Effector memory CD8-positive, alpha-beta T cell (primary cell): ENCODE measurements around the gene CTDSPL.

ENCODE experiments used
- ATAC-seq: fragments of 150-1000 bp; cut with Tn5 transposase; replicated peaks from 2 replicates; pipeline ENCODE4 v1.10.0; 2021; ENCODE audit warnings: mild to moderate bottlenecking, moderate library complexity
- DNase-seq, 3 experiments: peaks; one replicate each; pipeline ENCODE4 v3.0.0; 2021
- H3K27ac Mint-ChIP-seq, 2 donors: one replicate each; pipeline ENCODE4 v1.8.0; 2022; ENCODE audit warnings: mild to moderate bottlenecking in 2 of 2, mixed read lengths in 2 of 2, moderate library complexity in 2 of 2
- H3K27me3 Mint-ChIP-seq, 2 donors: one replicate each; pipeline ENCODE4 v1.8.0; 2022; ENCODE audit warnings: mixed read lengths in 2 of 2
- H3K36me3 Mint-ChIP-seq: one replicate; pipeline ENCODE4 v1.8.0; 2022; ENCODE audit warnings: mild to moderate bottlenecking, moderate library complexity, mixed read lengths; ENCODE audit not compliant: insufficient read depth
- H3K4me1 Mint-ChIP-seq, 2 donors: one replicate each; pipeline ENCODE4 v1.8.0; 2022; ENCODE audit warnings: low read depth in 2 of 2, mixed read lengths in 2 of 2
- H3K4me3 Mint-ChIP-seq, 2 donors: one replicate each; pipeline ENCODE4 v1.8.0; 2022; ENCODE audit warnings: mild to moderate bottlenecking in 2 of 2, mixed read lengths in 2 of 2, moderate library complexity in 2 of 2
- H3K9me3 Mint-ChIP-seq, 2 donors: one replicate each; pipeline ENCODE4 v1.8.0; 2022; ENCODE audit warnings: mixed read lengths in 2 of 2

The CTDSPL gene

GRCh38 chr3:38009807-38010591, 148.3 kb downstream of the CTDSPL start:
- no peak for ATAC-seq
- no peaks in the 10 kb centered on the region for H3K9me3 Mint-ChIP-seq
- H3K4me3 Mint-ChIP-seq: no peak overlapping the region
- H3K27ac Mint-ChIP-seq: peak overlapping the region in 1 of 2 donors; percentile 78
- DNase-seq: no peak
- H3K36me3 Mint-ChIP-seq: peaks cover 22% of the 10 kb centered on the region
- no peaks in the 10 kb centered on the region for H3K27me3 Mint-ChIP-seq
- peaks cover under 1 to 4% of the 10 kb centered on the region in 2 donors for H3K4me1 Mint-ChIP-seq

- H3K36me3 Mint-ChIP-seq: peaks cover 18% of the 10 kb centered on the region
Measured at GRCh38 chr3:38011111-38011510, 149.4 kb downstream of the CTDSPL start.

GRCh38 chr3:38015485-38015884, 153.8 kb downstream of the CTDSPL start:
- Mint-ChIP-seq H3K27me3 (no peaks in the 10 kb centered on the region), H3K9me3 (no peaks in the 10 kb centered on the region), H3K36me3 (peaks cover 29% of the 10 kb centered on the region), H3K4me1 (peaks cover 5 to 9% of the 10 kb centered on the region in 2 donors), H3K4me3 (no peak overlapping the region), H3K27ac (peak overlapping the region in 1 of 2 donors; percentile 11)
- no peak for DNase-seq
- ATAC-seq: no peak

More at GRCh38 chr3:38011111-38011510, 149.4 kb downstream of the CTDSPL start:
- Mint-ChIP-seq H3K9me3 (no peaks in the 10 kb centered on the region), H3K27ac (peak overlapping the region; percentile 56 to 78), H3K4me1 (no peaks in the 10 kb centered on the region), H3K27me3 (no peaks in the 10 kb centered on the region), H3K4me3 (no peak overlapping the region)
- ATAC-seq: no peak
- no peak for DNase-seq

- DNase-seq: no peak
- no peaks in the 10 kb centered on the region for H3K27me3 Mint-ChIP-seq
- ATAC-seq: no peak
- peak overlapping the region in 1 of 2 donors; percentile 11 for H3K27ac Mint-ChIP-seq
- H3K4me1 Mint-ChIP-seq: peaks cover 10 to 11% of the 10 kb centered on the region in 2 donors
- H3K4me3 Mint-ChIP-seq: no peak overlapping the region
- no peaks in the 10 kb centered on the region for H3K9me3 Mint-ChIP-seq
- H3K36me3 Mint-ChIP-seq: peaks cover 29% of the 10 kb centered on the region
Measured at GRCh38 chr3:38015984-38016383, 154.3 kb downstream of the CTDSPL start.

- Mint-ChIP-seq H3K4me3 (no peak overlapping the region), H3K9me3 (no peaks in the 10 kb centered on the region), H3K27me3 (no peaks in the 10 kb centered on the region), H3K36me3 (peaks cover 29% of the 10 kb centered on the region), H3K27ac (peak overlapping the region in 1 of 2 donors; percentile 11), H3K4me1 (peaks cover 14% of the 10 kb centered on the region in 2 donors)
- DNase-seq: no peak
- no peak for ATAC-seq
Measured at GRCh38 chr3:38016410-38016809, 154.7 kb downstream of the CTDSPL start.

- H3K4me1 Mint-ChIP-seq: peaks cover 17 to 19% of the 10 kb centered on the region in 2 donors
- no peak overlapping the region for H3K4me3 Mint-ChIP-seq
- DNase-seq (no peak), ATAC-seq (no peak)
- H3K36me3 Mint-ChIP-seq: peaks cover 29% of the 10 kb centered on the region
- H3K9me3 Mint-ChIP-seq: no peaks in the 10 kb centered on the region
- H3K27ac Mint-ChIP-seq: peak overlapping the region in 1 of 2 donors; percentile 11
- no peaks in the 10 kb centered on the region for H3K27me3 Mint-ChIP-seq
Measured at GRCh38 chr3:38016847-38017444, 155.3 kb downstream of the CTDSPL start.

GRCh38 chr3:38017445-38018295, 156.0 kb downstream of the CTDSPL start:
- peaks cover 20 to 25% of the 10 kb centered on the region in 2 donors for H3K4me1 Mint-ChIP-seq
- DNase-seq (no peak), ATAC-seq (no peak)
- H3K27ac Mint-ChIP-seq: peak overlapping the region in 1 of 2 donors; percentile 4
- H3K36me3 Mint-ChIP-seq: peaks cover 29% of the 10 kb centered on the region
- H3K27me3 Mint-ChIP-seq: no peaks in the 10 kb centered on the region
- no peak overlapping the region for H3K4me3 Mint-ChIP-seq
- H3K9me3 Mint-ChIP-seq: no peaks in the 10 kb centered on the region

GRCh38 chr3:38018296-38019266, 156.9 kb downstream of the CTDSPL start:
- Mint-ChIP-seq H3K27ac (peak overlapping the region in 1 of 2 donors; percentile 47), H3K4me3 (no peak overlapping the region), H3K27me3 (no peaks in the 10 kb centered on the region), H3K9me3 (no peaks in the 10 kb centered on the region), H3K4me1 (peaks cover 26 to 34% of the 10 kb centered on the region in 2 donors), H3K36me3 (peaks cover 29% of the 10 kb centered on the region)
- ATAC-seq (no peak), DNase-seq (no peak)

GRCh38 chr3:38019658-38020341, 158.1 kb downstream of the CTDSPL start:
- ATAC-seq (no peak), DNase-seq (no peak)
- Mint-ChIP-seq H3K9me3 (no peaks in the 10 kb centered on the region), H3K27me3 (no peaks in the 10 kb centered on the region), H3K4me1 (peaks cover 29 to 43% of the 10 kb centered on the region in 2 donors), H3K27ac (peak overlapping the region; percentile 5 to 90), H3K4me3 (no peak overlapping the region), H3K36me3 (peaks cover 24% of the 10 kb centered on the region)

GRCh38 chr3:38020342-38020726, 158.7 kb downstream of the CTDSPL start:
- peak overlapping the region; percentile 5 to 90 for H3K27ac Mint-ChIP-seq
- no peak for DNase-seq
- no peaks in the 10 kb centered on the region for H3K9me3 Mint-ChIP-seq
- H3K36me3 Mint-ChIP-seq: peaks cover 21% of the 10 kb centered on the region
- H3K4me3 Mint-ChIP-seq: no peak overlapping the region
- no peaks in the 10 kb centered on the region for H3K27me3 Mint-ChIP-seq
- ATAC-seq: no peak
- H3K4me1 Mint-ChIP-seq: peaks cover 29 to 46% of the 10 kb centered on the region in 2 donors

GRCh38 chr3:38021196-38021595, 159.5 kb downstream of the CTDSPL start:
- Mint-ChIP-seq H3K9me3 (no peaks in the 10 kb centered on the region), H3K27me3 (no peaks in the 10 kb centered on the region), H3K4me1 (peaks cover 34 to 52% of the 10 kb centered on the region in 2 donors), H3K4me3 (no peak overlapping the region), H3K27ac (peak overlapping the region; percentile 49 to 83), H3K36me3 (peaks cover 20% of the 10 kb centered on the region)
- ATAC-seq: no peak
- DNase-seq: no peak

- Mint-ChIP-seq H3K27ac (peak overlapping the region; percentile 49 to 83), H3K4me1 (peaks cover 34 to 52% of the 10 kb centered on the region in 2 donors), H3K27me3 (no peaks in the 10 kb centered on the region), H3K9me3 (no peaks in the 10 kb centered on the region), H3K4me3 (peak overlapping the region in 1 of 2 donors; percentile 7), H3K36me3 (peaks cover 17% of the 10 kb centered on the region)
- ATAC-seq (no peak), DNase-seq (no peak)
Measured at GRCh38 chr3:38022301-38022700, 160.6 kb downstream of the CTDSPL start.
